Suppressor macrophage (primary cell): Measurements from ENCODE around the gene DENND11.
A peak's percentile ranks its signal among the peaks of the same experiment; 100 is the strongest.

Experiments used
- DNase-seq, 4 experiments: peaks; one replicate each; pipeline ENCODE4 v3.0.0-alpha.2; 2020 to 2022

The DENND11 gene

DNA sequence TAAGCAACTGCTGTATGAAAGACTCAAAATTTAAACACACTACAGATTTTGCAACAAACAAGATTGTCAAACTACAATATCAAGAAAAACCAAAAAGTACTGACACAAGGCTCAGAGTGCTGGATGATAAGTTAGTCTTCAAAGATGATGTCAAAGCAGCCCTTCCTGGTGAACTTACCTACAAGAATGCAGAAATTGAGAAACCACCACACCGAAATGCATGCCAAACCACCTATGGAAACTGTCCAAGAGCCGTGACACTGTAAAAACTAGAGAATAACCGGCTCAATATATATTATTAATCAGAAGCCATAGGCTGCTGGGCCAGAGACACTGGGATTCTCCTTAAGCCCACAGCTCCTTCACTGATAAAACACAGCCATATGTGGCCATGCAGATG, 25.3 kb downstream of the DENND11 start:
- no peak for DNase-seq

- peak; percentile 50 to 87 (median 68) for DNase-seq
Observed at GRCh38 chr7:141675436-141676215, 26.3 kb downstream of the DENND11 start.

GRCh38 chr7:141674702-141675101, 27.3 kb downstream of the DENND11 start:
- peak in 1 of 4 experiments; percentile 19 for DNase-seq

DNA sequence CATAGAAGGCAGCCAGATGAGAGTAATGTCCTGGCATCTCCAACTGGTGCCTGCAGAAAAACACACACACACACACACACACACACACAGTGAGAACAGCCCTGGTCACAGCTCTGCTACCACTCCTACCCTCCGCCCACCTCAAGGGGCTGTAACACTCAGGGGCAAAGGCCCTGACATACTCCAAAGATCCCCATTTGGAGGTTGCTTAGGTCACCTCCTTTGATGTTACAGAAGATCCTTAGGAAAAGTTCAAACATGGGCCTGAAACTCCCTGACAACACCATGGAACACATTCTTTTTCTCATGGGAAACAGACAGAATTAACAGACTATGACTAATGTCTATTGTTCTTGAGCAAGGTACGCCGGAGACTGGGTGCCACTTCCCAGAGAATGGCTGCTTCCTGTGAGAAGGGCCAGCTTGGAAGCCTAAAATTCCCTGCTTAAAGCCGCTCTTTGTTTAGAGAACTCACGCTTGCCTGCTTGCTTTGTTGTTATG, 27.7 kb downstream of the DENND11 start:
- DNase-seq: peak; percentile 68 to 89 (median 72)

GRCh38 chr7:141673346-141673745, 28.6 kb downstream of the DENND11 start:
- DNase-seq: no peak

- peak; percentile 66 to 77 (median 76) for DNase-seq
Observed at GRCh38 chr7:141671705-141672496, 30.1 kb downstream of the DENND11 start.

- no peak for DNase-seq
Observed at GRCh38 chr7:141668853-141669252, 33.1 kb downstream of the DENND11 start.

DNA sequence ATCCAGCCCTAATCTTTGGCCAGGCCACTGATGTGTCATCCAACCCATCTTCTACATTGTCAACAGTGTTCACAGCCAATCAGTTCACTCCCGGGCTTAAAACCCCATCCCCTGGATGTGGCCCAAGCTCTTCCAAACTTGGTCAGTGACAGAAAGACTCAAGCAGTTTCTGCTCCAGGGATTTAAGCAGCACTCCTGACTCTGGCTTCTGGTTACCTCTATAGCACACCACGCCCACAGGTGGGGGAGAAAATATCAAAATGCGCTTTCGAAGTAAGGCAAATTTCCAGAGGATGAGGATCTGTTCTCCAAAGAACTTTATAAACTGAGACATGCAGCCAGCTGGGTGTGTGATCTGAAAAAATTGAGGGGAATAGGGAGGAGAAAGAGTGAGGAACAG, 35.9 kb downstream of the DENND11 start:
- DNase-seq: no peak

DNA sequence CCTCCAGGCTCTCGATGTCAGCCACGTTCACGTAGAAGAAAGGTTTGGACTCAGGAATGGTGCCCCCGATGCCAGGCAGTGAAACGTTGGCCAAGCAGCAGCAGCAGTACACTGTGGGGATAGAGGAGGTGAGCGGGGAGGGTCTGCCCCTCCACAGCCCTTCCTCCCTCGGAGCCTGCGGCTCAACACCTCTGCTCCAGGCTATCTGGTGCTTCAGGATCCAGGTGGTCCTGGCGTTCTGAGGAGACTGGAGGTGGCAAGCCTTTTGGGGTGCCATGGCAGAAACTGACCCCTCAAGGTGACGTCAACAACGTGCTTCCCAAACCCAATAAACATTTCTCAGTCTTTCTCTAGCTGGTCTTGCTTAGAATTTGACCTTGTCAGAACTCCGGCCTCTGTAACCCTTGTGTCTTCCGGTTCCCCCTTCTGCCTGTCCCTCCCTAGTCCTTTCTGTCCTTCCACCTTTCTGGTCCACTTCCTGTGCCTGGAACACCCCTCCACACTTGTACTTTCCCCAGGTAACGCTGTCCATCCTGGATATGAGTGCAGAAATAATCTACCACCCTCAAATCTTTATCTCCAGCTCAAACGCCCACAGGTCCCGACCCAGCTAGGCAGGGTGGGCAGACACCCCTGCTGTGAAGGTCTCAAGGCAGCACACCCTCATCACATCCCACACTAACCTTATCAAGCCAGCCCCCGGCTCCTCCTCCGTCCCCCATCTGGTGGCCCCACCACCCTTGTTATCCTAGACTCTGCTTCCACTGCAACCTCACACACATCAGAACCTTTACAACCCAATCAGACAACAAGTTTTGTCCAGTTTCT, 36.5 kb downstream of the DENND11 start:
- DNase-seq: no peak

DNA sequence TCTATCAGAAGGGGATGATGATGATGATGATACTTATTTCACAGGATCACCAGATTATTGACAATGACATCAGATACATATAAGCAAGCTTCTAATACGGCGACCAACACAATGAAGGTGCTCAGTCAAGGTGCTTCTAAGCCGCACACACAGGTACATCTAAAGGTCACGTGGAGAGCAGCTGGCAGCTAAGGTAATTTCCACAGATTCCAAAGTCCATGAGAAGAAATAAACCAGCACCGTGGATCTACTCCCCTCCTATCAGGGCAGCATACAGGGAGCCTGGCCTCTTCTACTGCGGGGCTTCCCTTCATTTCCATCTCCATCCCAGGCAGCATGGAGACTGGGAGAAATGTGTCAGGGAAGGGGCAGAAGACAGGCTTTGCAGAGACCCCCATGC, 37.5 kb downstream of the DENND11 start:
- DNase-seq: no peak

- DNase-seq: peak in 3 of 4 experiments; percentile 9 to 49 (median 44)
Observed at GRCh38 chr7:141663081-141663849, 38.7 kb downstream of the DENND11 start.

GRCh38 chr7:141660259-141660658, 41.7 kb downstream of the DENND11 start:
- peak; percentile 82 to 95 (median 89) for DNase-seq

- DNase-seq: no peak
Observed at GRCh38 chr7:141659501-141659900, 42.5 kb downstream of the DENND11 start.

GRCh38 chr7:141654551-141654950, 47.4 kb downstream of the DENND11 start:
- peak; percentile 78 to 91 (median 87) for DNase-seq

DNA sequence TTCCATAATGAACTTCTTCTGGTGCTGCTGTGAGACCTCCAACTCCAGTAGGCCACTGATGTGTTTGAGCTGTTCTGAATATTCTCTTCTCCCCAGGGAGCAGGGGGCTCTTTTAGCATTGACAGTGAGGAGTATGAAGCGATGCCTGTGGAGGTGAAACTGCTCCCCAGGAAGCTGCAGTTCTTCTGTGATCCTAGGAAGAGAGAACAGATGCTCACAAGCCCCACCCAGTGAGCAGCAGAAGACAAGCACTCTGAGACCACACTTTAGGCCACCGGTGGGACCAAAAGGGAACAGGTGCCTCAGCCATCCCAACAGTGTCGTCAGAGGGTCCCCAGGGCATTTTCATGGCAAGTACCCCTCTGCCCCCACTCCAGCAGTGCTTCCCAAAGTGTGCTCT, 49.3 kb downstream of the DENND11 start:
- DNase-seq: no peak
